Parathyroid adenoma (tissue), 2 donors: Measurements from ENCODE around the gene SYNRG.

Source experiments
- H2AFZ ChIP-seq: fragments of 300-600 bp; sonication (generic); one replicate; pipeline ENCODE4 v1.7.0; 2017; ENCODE audit warnings: antibody characterized with exemption, mild to moderate bottlenecking
- H3K27ac ChIP-seq: fragments of 300-600 bp; sonication (generic); one replicate; pipeline ENCODE4 v1.7.0; 2017
- H3K27me3 ChIP-seq: fragments of 300-600 bp; sonication (generic); one replicate; pipeline ENCODE4 v1.7.0; 2017; ENCODE audit warnings: low read length; ENCODE audit not compliant: control insufficient read depth, insufficient read depth
- H3K36me3 ChIP-seq: fragments of 300-600 bp; sonication (generic); one replicate; pipeline ENCODE4 v1.7.0; 2017; ENCODE audit warnings: low read length; ENCODE audit not compliant: control insufficient read depth, insufficient read depth
- H3K4me1 ChIP-seq: fragments of 300-600 bp; sonication (generic); one replicate; pipeline ENCODE4 v1.7.0; 2017; ENCODE audit warnings: control low read depth
- H3K4me2 ChIP-seq: fragments of 300-600 bp; sonication (generic); one replicate; pipeline ENCODE4 v1.7.0; 2017; ENCODE audit warnings: low read length
- H3K4me3 ChIP-seq: fragments of 300-600 bp; sonication (generic); one replicate; pipeline ENCODE4 v1.7.0; 2017; ENCODE audit warnings: low read depth, low read length
- H3K79me2 ChIP-seq: fragments of 300-600 bp; sonication (generic); one replicate; pipeline ENCODE4 v1.7.0; 2017; ENCODE audit warnings: control low read depth
- H3K9ac ChIP-seq: fragments of 300-600 bp; sonication (generic); one replicate; pipeline ENCODE4 v1.7.0; 2017; ENCODE audit warnings: mild to moderate bottlenecking
- H3K9me3 ChIP-seq: fragments of 300-600 bp; sonication (generic); one replicate; pipeline ENCODE4 v1.7.0; 2017; ENCODE audit warnings: low read length; ENCODE audit not compliant: control insufficient read depth
- CTCF ChIP-seq: fragments of 300-600 bp; sonication (generic); IDR thresholded peaks from one replicate; pipeline ENCODE4 v1.7.0; 2017; ENCODE audit warnings: antibody characterized with exemption, mild to moderate bottlenecking
- donor health status: primary hyperparathyroidism.

The SYNRG gene

GRCh38 chr17:37494971-37495370 is 114.2 kb downstream of the SYNRG start:
- H3K9me3 ChIP-seq = no peaks in the 10 kb centered on the region
- no peaks in the 10 kb centered on the region for H3K36me3 ChIP-seq
- no peaks in the 10 kb centered on the region for H3K4me1 ChIP-seq
- H2AFZ ChIP-seq = no peak overlapping the region
- H3K27ac ChIP-seq = no peak overlapping the region
- no peak overlapping the region for H3K4me3 ChIP-seq
- H3K79me2 ChIP-seq = peaks cover 3% of the 10 kb centered on the region
- H3K4me2 ChIP-seq = no peak overlapping the region
- no peaks in the 10 kb centered on the region for H3K27me3 ChIP-seq
- TF ChIP-seq CTCF = no peak
- no peak overlapping the region for H3K9ac ChIP-seq

GRCh38 chr17:37494401-37494831 is 114.8 kb downstream of the SYNRG start:
- Histone ChIP-seq H3K27ac (no peak overlapping the region), H3K36me3 (no peaks in the 10 kb centered on the region), H3K9me3 (no peaks in the 10 kb centered on the region), H3K27me3 (no peaks in the 10 kb centered on the region), H3K79me2 (peaks cover 3% of the 10 kb centered on the region), H2AFZ (no peak overlapping the region), H3K9ac (no peak overlapping the region), H3K4me1 (no peaks in the 10 kb centered on the region), H3K4me2 (no peak overlapping the region), H3K4me3 (no peak overlapping the region)
- TF ChIP-seq CTCF = no peak

- no peak for TF ChIP-seq CTCF
- Histone ChIP-seq H3K27me3 (no peaks in the 10 kb centered on the region), H3K4me2 (no peak overlapping the region), H2AFZ (no peak overlapping the region), H3K79me2 (peaks cover 3% of the 10 kb centered on the region), H3K4me3 (no peak overlapping the region), H3K27ac (no peak overlapping the region), H3K4me1 (peaks cover under 1% of the 10 kb centered on the region), H3K36me3 (no peaks in the 10 kb centered on the region), H3K9me3 (no peaks in the 10 kb centered on the region), H3K9ac (no peak overlapping the region)
These were observed 115.8 kb downstream of the SYNRG start for GRCh38 chr17:37493249-37494027.

- Histone ChIP-seq H3K27me3 (no peaks in the 10 kb centered on the region), H3K79me2 (no peaks in the 10 kb centered on the region), H3K4me2 (no peak overlapping the region), H3K27ac (no peak overlapping the region), H3K9ac (no peak overlapping the region), H3K36me3 (no peaks in the 10 kb centered on the region), H3K9me3 (no peaks in the 10 kb centered on the region), H3K4me1 (peaks cover 8% of the 10 kb centered on the region), H2AFZ (no peak overlapping the region), H3K4me3 (no peak overlapping the region)
- no peak for TF ChIP-seq CTCF
These were observed 117.1 kb downstream of the SYNRG start for GRCh38 chr17:37492167-37492566.
